Hindlimb muscle (tissue), 1 donor: ENCODE data around the gene SAPCD2. TPM values are rescaled to one million over a fixed set of nuclear protein-coding genes. Genes with fewer than 3 reads are reported as not detected.
"Not testable (repeated sequence)": the region's sequence is repeated elsewhere in the genome, so short reads cannot be mapped to it uniquely, and the experiment has no call there.

ENCODE experiments used
- DNase-seq: peaks from one replicate; pipeline ENCODE4 v3.0.0-alpha.2; 2013
- polyA plus RNA-seq: library from polyadenylated mRNA; unstranded; fragments of 120-200 nt; gene quantifications from one replicate; pipeline ENCODE4 v1.2.1, GENCODE V29; 2013; ENCODE audit not compliant: insufficient read length

The SAPCD2 gene, protein sequence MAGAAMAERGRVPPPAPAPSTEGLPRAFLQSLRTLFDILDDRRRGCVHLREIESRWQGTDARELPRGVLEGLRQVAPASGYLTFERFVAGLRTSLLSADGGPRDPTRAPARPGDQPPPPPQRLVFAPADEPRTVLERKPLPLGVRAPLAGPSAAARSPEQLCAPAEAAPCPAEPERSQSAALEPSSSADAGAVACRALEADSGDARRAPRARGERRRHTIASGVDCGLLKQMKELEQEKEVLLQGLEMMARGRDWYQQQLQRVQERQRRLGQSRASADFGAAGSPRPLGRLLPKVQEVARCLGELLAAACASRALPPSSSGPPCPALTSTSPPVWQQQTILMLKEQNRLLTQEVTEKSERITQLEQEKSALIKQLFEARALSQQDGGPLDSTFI
- polyA plus RNA-seq = 3.9 TPM

- DNase-seq = peak; percentile 83
Observed at GRCh38 chr9:137070201-137070905, at the start of gene SAPCD2. TSS of gene SAPCD2 (minus strand) at chr9:137070557. CDS start at chr9:137070460, 97 bp downstream.

DNA sequence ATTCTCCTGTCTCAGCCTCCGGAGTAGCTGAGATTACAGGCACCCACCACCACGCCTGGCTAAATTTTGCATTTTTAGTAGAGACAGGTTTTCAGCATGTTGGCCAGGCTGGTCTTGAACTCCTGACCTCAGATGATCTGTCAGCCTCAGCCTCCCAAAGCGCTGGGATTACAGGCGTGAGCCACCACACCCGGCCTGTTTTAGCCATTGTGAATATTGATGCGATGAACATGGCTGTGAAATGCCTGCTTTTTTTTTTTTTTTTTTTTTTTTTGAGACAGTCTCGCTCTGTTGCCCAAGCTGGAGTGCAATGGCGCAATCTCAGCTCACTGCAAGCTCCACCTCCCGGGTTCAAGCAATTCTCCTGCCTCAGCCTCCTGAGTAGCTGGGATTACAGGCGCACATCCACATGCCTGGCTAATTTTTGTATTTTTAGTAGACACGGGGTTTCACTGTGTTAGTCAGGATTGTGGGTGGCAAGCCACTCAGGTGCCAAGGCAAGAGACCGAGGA, 47.8 kb upstream of the SAPCD2 start:
- not testable (repeated sequence) for DNase-seq

DNA sequence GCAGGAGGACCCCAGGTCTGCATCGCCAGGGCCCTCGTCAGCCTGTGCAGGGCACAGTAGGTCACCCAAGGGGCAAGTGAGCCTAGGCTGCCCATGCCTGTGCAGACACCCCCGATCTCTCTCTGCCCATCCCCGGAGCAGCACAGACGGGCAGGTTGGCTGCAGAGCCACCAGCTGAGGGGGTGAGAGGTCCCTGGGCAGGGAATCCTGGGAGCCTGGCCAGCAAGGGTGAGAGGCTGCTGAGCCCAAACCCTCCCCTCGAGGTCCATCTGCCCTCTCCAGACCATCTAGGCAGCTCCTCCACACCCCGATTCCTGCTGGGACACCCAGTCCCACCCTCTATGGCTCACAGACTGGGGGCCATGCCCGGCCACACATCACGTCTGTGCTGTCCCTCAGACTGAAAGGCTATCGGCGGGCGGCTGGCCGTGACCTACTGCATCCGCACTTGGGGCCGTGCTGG, 46.9 kb upstream of the SAPCD2 start:
- no peak for DNase-seq

DNA sequence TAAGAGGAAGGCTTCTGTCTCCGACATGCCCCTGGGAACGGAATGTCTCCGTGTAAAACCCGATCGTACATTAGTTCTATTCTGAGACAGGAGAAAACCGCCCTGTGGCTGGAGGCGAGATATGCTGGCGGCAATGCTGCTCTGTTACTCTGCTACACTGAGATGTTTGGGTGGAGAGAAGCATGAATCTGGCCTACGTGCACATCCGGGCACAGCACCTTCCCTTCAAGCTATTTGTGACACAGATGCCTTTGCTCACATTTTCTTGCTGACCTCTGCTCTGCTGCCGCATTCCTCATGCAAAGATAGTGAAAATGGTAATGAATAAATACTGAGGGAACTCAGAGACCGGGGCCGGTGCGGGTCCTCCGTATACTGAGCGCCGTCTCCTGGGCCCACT, 46.4 kb upstream of the SAPCD2 start:
- DNase-seq = no peak

- no peak for DNase-seq
Observed at GRCh38 chr9:137116027-137116507, 45.7 kb upstream of the SAPCD2 start.

GRCh38 chr9:137115394-137116026, 45.2 kb upstream of the SAPCD2 start:
- no peak for DNase-seq

- DNase-seq = peak; percentile 61
Observed at GRCh38 chr9:137114613-137115393, 44.4 kb upstream of the SAPCD2 start, which contains the start of gene DPP7. TSS of gene DPP7 (minus strand) at chr9:137114733. CDS start at chr9:137114713, 20 bp downstream.

DNA sequence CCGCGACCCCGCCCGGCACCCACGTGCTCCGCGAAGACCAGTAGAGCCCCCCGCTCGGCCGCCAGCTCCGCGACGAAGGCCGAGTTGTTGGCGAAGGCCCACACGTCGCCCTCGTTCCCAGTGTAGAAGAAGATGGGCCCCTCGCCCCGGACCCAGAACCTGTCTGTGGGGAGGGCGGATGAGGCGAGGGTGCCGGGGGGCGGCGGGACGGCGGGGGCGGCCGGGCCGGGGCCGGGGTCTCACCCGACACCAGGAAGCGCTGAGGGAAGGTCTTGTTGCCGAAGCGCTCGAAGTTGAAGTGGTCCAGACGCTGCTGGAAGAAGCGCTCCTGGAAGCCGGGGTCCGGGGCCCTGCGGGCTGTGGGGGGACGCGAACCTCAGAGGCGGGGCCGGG, 43.9 kb upstream of the SAPCD2 start:
- DNase-seq = no peak

- no peak for DNase-seq
Observed at GRCh38 chr9:137113385-137114159, 43.2 kb upstream of the SAPCD2 start.

- DNase-seq = no peak
Observed at GRCh38 chr9:137112564-137113384, 42.4 kb upstream of the SAPCD2 start.

GRCh38 chr9:137111788-137112563, 41.6 kb upstream of the SAPCD2 start:
- no peak for DNase-seq

DNA sequence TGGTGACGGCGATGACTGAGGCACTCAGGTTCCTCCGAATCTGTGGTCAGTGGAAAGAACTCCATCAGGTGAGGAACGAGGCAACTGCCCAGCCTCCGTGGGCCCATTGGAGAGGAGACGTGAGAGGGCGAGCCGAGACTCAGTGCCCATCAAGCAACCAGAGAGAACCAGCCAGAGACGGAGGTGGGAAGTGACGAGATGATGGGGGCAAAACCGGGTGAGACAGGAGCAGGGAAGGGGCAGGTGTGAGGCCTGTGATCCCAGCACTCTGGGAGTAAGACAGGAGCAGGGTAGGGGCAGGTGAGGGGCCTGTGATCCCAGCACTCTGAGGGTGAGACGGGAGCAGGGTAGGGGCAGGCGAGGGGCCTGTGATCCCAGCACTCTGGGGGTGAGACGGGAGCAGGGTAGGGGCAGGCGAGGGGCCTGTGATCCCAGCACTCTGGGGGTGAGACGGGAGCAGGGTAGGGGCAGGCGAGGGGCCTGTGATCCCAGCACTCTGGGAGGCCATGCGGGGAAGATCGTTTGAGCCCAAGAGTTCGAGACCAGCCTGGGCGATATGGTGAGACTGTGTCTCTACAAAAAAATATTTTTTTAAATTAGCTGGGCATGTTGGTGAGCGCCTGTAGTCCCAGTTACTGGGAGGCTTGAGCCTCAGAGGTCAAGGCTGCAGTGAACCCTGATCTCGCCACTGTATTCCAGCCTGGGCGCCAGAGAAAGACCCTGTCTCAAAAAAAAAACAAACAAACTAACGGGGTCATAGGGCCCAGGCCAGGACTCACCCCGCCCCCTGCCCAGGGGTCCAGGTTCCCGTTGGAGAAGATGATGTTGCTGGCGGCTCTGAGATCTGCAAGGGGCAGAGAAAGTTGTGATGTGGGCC, 40.8 kb upstream of the SAPCD2 start:
- DNase-seq = no peak

DNA sequence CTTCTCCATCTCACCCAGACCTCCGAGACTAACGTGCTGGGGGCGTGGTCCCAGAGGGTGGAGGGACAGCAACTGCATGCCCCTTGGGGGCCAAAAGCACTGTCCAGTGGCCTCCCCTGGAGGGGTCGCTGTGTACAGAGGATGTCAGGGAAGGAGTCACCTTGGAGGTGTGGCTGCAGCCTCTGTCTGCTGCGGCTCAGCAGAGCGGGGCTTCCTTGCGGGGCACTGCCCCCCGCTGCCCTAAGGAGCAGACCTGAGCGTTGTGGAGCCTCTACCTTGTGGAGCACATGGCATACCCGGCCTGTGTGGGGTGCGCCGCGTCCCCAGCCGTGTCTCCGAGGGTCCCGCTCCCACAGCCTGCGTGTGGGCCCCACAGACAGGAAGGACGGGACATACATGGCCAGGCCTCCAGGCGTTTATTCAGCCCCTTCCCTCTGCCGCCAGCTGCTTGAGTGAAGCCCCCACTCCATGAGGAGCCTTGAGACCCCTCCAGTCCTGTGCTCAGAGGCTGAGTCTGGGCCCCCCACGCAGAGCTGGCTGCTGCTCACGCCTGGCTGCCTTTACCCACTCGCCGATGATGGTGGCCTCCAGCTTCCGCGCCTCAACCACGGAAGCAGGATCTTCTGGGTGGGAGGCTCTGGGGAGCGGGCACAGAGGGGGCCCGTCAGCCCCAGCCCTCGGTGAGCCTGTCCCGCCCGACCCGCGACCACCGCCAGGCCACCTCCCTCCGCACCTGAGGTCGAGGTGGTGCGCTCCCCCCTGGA, 40.0 kb upstream of the SAPCD2 start:
- DNase-seq = no peak

DNA sequence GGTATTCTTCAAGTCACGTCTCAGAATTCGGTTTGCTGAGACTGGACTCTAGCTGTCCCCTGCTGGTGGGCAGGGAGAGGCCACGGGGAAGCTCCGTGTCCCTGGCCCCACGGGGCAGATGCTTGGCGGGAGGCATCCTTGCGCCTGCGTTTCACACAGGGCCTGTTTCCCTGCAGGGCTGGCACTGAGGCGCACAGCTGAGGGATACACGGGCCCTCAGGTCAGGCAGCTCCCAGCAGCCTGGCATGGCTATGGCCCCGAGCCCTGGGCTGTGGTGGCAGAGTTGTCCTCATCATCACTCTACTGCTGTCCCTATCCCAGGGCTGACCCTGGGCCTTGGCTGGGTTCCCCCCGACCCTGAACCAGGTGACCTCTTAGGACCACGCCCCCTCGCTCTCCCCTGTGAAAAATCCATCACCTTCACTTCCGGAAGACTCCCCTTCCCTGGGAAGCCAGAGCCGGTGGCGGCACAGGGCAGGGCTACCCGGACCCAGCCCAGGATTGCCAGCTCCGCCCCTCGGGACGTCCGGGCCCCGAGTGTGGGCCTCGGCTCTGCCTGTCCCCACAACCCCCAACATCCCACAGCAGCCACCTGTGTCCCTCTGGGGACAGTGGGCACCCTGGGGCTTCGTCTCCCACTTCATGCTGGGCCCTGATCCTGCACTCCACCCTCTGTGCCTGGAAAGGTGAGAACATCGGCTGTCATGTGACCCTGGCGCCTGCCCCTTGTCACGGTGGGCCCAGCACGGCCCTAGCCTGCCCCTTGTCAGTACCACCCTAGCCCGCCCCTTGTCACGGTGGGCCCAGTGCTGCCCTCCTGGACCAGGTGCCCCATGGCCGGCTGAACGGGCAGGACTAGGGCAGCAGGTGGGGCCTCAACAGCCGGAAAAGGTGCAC, 39.1 kb upstream of the SAPCD2 start:
- no peak for DNase-seq

GRCh38 chr9:137108608-137109249, 38.4 kb upstream of the SAPCD2 start:
- DNase-seq = no peak

- no peak for DNase-seq
Observed at GRCh38 chr9:137107982-137108381, 37.6 kb upstream of the SAPCD2 start.
